ENCODE data around the gene DGKG. TPM values are rescaled to one million over a fixed set of nuclear protein-coding genes. Genes with fewer than 3 reads are reported as not detected.

The DGKG gene
- total RNA-seq, 2 experiments from 2014 or later = 0.19 to 0.54 TPM

DNA sequence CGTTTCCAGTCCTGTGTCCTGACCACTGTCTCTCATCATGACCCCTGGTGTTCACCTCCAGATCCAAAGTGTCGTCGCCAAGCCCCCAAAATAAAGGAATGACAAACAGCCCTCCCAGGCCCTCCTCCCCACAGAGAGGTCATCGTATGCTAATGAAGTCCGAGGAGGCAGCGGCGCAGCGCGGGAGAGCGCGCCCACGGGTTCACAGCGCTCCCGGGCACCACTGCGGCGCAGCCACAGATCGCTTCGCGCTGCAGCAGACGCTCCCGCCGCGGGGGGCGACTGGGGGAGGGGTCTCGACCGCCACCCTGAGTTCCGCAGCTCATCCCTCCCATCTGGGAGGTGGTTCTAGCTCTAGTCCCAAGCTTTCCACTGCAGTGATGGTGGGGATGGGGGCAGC is 1.3 kb downstream of the DGKG start:
- POLR2A ChIA-PET = no interaction called here
- ATAC-seq (ENCODE audit: low read depth) (no peak), DNase-seq (no peak)
- Mint-ChIP-seq H3K4me3 (no peak overlapping the region), H3K27ac (no peak overlapping the region), H3K9me3 (no peaks in the 10 kb centered on the region), H3K27me3 (peaks cover 66% of the 10 kb centered on the region), H3K4me1 (peaks cover 2% of the 10 kb centered on the region), H3K36me3 (no peaks in the 10 kb centered on the region)

DNA sequence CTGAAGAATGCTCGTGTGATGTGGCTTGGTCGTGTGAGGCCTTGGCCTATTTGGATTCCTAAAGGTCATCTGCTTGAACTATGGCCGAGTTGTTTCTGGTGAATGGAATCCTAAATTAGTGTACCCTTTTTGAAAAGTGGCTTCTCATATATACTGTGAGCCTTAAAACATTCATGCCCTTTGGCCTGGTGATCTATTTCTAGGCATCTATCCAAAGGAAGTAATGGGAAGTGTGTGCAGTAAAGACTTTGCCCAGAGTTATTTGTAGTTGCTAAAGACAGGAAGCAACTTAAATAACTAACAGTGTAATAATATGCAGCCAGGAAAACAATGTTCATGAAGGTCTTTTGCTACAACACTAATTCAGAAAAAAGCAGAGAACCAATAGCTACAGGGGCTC is 3.0 kb downstream of the DGKG start:
- no peak overlapping the region for H3K27ac Mint-ChIP-seq
- H3K4me3 Mint-ChIP-seq = no peak overlapping the region
- ATAC-seq (ENCODE audit: low read depth) (no peak), DNase-seq (no peak)
- peaks cover 2% of the 10 kb centered on the region for H3K4me1 Mint-ChIP-seq
- H3K27me3 Mint-ChIP-seq = peaks cover 56% of the 10 kb centered on the region
- no peaks in the 10 kb centered on the region for H3K9me3 Mint-ChIP-seq
- H3K36me3 Mint-ChIP-seq = no peaks in the 10 kb centered on the region
- POLR2A ChIA-PET = no interaction called here

DNA sequence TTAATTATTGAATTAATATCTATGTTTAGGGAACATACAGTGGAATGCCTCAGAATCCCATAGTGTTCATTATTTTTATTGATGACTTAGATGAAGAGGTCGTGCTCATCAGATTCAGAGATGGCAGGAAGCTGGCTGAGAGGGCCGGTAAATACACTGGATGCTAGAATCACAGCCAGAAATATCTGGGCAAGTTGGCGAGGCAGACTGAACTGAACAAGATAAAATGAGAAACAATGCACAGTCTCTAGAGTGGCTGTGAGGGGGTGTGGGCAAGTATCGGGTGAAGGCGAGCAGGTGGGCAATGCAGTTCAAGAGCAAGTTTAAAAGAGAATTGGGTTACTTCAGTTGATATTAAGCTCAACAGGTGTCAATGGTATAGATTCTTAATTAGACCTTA is 5.9 kb downstream of the DGKG start:
- H3K4me3 Mint-ChIP-seq = no peak overlapping the region
- POLR2A ChIA-PET = interaction anchor here (0.6 kb wide), 1 partner anchor 109 kb away, joined by 3 read pairs; no protein-coding TSS in a partner anchor
- no peaks in the 10 kb centered on the region for H3K4me1 Mint-ChIP-seq
- ATAC-seq (ENCODE audit: low read depth) = no peak
- DNase-seq = no peak
- no peaks in the 10 kb centered on the region for H3K9me3 Mint-ChIP-seq
- H3K27ac Mint-ChIP-seq = no peak overlapping the region
- peaks cover 37% of the 10 kb centered on the region for H3K27me3 Mint-ChIP-seq
- no peaks in the 10 kb centered on the region for H3K36me3 Mint-ChIP-seq

DNA sequence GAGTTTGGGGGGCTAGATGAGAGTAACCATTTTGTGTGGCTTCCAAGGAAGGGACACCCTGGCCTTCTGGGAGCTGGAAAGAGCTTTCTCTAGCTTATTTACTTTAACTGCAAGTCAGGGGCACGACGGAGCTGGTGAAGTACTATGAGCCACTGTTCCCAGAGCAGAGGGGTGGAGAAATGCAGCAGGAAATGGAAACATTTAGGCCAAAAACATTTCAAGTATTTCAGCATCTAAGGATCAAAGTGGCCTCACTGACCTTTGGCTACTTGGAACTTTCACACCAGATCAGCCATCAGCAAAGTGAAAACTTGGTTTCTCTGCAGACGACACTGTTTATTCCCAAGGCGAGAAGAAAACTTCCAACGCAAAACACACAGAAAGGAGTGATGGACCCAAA is 7.9 kb downstream of the DGKG start:
- no peaks in the 10 kb centered on the region for H3K36me3 Mint-ChIP-seq
- H3K27me3 Mint-ChIP-seq = peaks cover 21% of the 10 kb centered on the region
- H3K4me1 Mint-ChIP-seq = no peaks in the 10 kb centered on the region
- no peak overlapping the region for H3K4me3 Mint-ChIP-seq
- no peak for DNase-seq
- H3K9me3 Mint-ChIP-seq = no peaks in the 10 kb centered on the region
- POLR2A ChIA-PET = no interaction called here
- H3K27ac Mint-ChIP-seq = no peak overlapping the region
- ATAC-seq (ENCODE audit: low read depth) = no peak

DNA sequence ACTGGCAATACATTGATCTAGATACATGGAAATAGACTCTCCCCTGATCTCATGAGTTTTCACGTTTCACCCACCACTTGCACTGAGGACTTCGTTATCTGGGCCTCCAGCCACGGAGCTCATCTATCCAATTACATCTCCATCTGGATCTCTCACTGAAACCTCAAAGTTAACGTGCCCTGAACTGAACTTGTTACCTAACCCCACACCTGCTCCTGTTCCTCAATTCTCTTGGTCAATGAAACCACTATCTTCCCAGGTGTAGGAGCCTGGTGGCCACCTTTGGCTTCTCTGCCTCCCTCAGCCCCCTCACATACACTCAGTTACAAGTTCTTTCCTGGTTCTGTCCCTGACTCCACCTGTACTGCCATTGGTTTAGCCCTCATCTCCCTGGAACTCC is 9.7 kb downstream of the DGKG start:
- no peaks in the 10 kb centered on the region for H3K4me1 Mint-ChIP-seq
- peaks cover 13% of the 10 kb centered on the region for H3K27me3 Mint-ChIP-seq
- ATAC-seq (ENCODE audit: low read depth) = no peak
- DNase-seq = no peak
- H3K27ac Mint-ChIP-seq = peak overlapping the region; percentile 6
- no peaks in the 10 kb centered on the region for H3K36me3 Mint-ChIP-seq
- H3K4me3 Mint-ChIP-seq = no peak overlapping the region
- POLR2A ChIA-PET = no interaction called here
- H3K9me3 Mint-ChIP-seq = no peaks in the 10 kb centered on the region

DNA sequence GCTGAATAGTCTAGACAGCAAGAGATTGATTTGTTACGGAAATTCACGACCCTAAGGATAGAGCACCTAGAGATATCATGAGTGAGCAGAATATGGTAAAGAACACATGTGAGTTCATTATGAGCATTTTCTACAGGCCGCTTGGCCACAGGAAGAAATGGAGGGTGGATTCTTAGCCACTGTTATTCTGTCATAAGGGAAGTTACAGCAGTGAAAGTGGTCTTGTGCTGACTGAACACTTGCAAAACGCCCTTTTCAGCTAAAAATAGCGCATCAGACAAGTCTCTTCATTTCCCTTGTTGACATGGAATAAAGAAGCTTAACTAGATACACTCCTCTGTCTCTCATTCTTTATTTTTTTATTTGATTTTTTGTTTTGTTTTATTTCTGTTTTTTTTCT is 19.8 kb downstream of the DGKG start:
- no peak overlapping the region for H3K27ac Mint-ChIP-seq
- H3K9me3 Mint-ChIP-seq = peaks cover 5% of the 10 kb centered on the region
- H3K36me3 Mint-ChIP-seq = peaks cover 3% of the 10 kb centered on the region
- H3K4me1 Mint-ChIP-seq = peaks cover 11% of the 10 kb centered on the region
- ATAC-seq (ENCODE audit: low read depth) = no peak
- peaks cover 16% of the 10 kb centered on the region for H3K27me3 Mint-ChIP-seq
- POLR2A ChIA-PET = no interaction called here
- no peak overlapping the region for H3K4me3 Mint-ChIP-seq
- DNase-seq = no peak

DNA sequence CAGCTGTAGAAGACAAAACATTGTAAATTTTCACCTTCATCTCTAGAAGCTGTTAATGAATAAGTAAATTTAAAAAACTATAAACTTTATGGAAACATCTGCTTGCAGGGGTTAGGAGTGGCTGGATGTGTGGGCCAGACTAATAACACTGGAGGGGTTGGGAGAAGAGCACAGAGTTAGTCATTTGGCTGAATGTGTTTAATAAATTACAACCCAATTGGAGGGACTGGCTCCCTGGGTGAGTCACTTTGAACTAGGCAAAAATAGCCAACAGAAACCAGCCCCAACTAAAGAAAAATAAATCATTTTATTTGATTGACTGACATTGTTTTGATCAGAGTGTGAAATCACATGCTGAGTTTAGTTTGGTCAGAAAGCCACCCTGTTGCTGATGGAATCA is 21.8 kb downstream of the DGKG start:
- Mint-ChIP-seq H3K4me3 (no peak overlapping the region), H3K9me3 (peaks cover 5% of the 10 kb centered on the region), H3K4me1 (peaks cover 11% of the 10 kb centered on the region), H3K27me3 (peaks cover 16% of the 10 kb centered on the region), H3K27ac (no peak overlapping the region), H3K36me3 (peaks cover 3% of the 10 kb centered on the region)
- DNase-seq (no peak), ATAC-seq (ENCODE audit: low read depth) (no peak)
- POLR2A ChIA-PET = no interaction called here

DNA sequence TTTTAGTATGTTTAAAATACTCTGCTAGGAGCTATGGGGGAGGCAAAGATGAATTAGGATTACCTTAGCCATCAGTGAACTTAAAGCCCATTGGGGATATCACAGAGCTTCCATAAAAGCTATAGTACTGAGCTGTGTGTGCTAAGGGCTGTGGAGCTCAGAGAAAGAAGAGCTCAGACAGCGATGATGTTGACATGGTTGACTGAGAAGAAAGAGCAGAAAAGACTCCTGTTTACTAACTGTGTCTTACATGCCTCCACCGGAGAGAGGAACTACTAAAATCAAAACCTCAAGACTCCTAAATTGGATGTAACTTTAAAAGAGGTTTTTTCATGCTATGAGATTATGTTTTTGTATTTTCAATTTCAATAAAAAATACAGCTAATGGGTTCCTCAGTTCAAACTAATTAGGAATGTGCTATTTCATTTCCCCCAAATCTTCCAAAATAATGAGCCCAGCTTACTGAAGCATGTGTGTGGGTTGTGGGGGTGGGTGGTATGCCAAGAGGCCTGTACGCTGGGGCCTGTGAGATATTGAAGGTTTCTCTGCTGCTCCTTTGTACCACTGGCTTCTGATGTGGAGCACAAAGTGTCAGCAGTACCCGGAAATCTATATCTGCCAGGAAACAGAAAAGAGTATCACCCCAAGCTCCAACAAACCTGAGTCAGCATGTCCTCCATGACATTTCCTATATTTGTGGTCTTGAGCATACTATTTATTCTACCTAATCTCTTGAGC is 22.7 kb downstream of the DGKG start:
- no peak overlapping the region for H3K27ac Mint-ChIP-seq
- H3K9me3 Mint-ChIP-seq = peaks cover 5% of the 10 kb centered on the region
- POLR2A ChIA-PET = no interaction called here
- H3K27me3 Mint-ChIP-seq = peaks cover 14% of the 10 kb centered on the region
- H3K4me1 Mint-ChIP-seq = peaks cover 11% of the 10 kb centered on the region
- peak; percentile 75 for ATAC-seq (ENCODE audit: low read depth)
- H3K4me3 Mint-ChIP-seq = no peak overlapping the region
- DNase-seq = no peak
- H3K36me3 Mint-ChIP-seq = peaks cover 3% of the 10 kb centered on the region

DNA sequence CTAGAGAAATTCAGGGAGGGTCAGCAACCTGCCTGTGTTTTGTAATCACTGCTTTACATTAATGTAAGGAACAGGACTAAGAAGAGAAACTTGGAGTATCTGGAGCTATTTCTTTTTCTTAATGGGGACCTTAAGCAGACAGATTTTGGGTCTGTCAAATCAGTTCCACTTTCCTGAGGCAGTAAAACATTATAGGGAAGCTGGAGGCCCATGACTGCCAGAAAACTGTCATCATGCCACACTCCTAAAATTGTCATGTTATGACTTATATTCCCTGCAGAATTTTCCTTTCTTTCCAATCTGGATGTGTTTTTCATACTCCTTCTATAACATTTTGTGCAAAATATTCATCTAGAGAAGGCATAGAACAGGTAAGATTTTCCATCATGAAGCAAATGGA is 28.8 kb downstream of the DGKG start:
- H3K36me3 Mint-ChIP-seq = no peaks in the 10 kb centered on the region
- DNase-seq = no peak
- POLR2A ChIA-PET = no interaction called here
- no peak overlapping the region for H3K4me3 Mint-ChIP-seq
- ATAC-seq (ENCODE audit: low read depth) = no peak
- no peaks in the 10 kb centered on the region for H3K9me3 Mint-ChIP-seq
- H3K4me1 Mint-ChIP-seq = no peaks in the 10 kb centered on the region
- no peak overlapping the region for H3K27ac Mint-ChIP-seq
- peaks cover 16% of the 10 kb centered on the region for H3K27me3 Mint-ChIP-seq

DNA sequence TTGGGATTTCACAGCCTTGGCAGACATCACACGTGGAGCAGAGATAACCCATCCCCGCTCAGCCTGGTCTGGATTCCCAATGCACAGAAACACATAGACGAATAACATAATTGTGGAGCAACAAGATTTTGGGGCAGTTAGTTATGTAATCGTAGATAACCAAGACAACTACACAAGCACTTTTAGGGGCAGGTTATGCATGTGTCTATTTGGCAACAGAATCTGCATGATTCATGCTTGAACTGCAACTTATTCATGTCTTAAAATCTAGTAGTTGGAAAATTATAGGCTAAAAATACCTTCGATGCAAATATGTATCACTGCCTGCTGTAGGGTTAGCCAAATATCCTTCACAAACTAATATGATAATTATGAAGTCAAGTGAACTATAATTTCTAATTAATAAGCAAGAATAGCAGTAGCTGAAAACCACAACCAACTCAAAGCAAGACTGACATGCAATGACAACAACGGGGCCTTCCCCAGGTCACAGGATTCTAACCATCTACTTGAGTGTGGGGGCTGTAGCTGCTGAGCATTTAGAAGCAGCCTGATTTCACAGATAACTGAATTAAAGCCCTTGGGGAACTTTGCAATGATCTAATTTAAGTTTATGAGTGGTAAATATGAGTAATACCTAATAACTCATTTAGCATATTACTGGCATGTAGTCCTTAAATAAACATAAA is 31.1 kb downstream of the DGKG start:
- no peak overlapping the region for H3K4me3 Mint-ChIP-seq
- H3K4me1 Mint-ChIP-seq = no peaks in the 10 kb centered on the region
- no peaks in the 10 kb centered on the region for H3K9me3 Mint-ChIP-seq
- POLR2A ChIA-PET = no interaction called here
- H3K27me3 Mint-ChIP-seq = peaks cover 16% of the 10 kb centered on the region
- H3K27ac Mint-ChIP-seq = no peak overlapping the region
- no peak for DNase-seq
- ATAC-seq (ENCODE audit: low read depth) = no peak
- H3K36me3 Mint-ChIP-seq = no peaks in the 10 kb centered on the region

DNA sequence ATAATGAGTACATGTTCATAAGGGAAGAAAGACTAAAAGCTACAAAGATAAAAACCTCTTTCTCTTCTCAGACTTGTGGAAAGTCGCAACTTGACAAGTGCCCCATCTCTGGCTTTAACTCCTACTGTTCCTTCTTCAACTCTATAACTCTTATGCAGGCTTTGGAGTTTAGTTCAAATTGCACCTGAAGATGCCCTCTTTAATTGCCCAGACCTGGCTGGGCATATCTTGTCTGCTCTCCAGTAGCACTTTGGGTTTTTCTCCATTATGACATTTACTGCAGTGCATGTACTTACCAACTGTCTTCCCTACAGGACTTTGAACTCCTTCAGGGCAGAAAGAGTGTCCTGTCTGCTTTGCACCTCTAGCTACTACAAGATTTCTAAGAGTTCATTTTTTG is 32.4 kb downstream of the DGKG start:
- H3K4me1 Mint-ChIP-seq = no peaks in the 10 kb centered on the region
- H3K4me3 Mint-ChIP-seq = no peak overlapping the region
- no peak overlapping the region for H3K27ac Mint-ChIP-seq
- H3K9me3 Mint-ChIP-seq = no peaks in the 10 kb centered on the region
- DNase-seq (no peak), ATAC-seq (ENCODE audit: low read depth) (no peak)
- POLR2A ChIA-PET = no interaction called here
- peaks cover 16% of the 10 kb centered on the region for H3K27me3 Mint-ChIP-seq
- no peaks in the 10 kb centered on the region for H3K36me3 Mint-ChIP-seq

DNA sequence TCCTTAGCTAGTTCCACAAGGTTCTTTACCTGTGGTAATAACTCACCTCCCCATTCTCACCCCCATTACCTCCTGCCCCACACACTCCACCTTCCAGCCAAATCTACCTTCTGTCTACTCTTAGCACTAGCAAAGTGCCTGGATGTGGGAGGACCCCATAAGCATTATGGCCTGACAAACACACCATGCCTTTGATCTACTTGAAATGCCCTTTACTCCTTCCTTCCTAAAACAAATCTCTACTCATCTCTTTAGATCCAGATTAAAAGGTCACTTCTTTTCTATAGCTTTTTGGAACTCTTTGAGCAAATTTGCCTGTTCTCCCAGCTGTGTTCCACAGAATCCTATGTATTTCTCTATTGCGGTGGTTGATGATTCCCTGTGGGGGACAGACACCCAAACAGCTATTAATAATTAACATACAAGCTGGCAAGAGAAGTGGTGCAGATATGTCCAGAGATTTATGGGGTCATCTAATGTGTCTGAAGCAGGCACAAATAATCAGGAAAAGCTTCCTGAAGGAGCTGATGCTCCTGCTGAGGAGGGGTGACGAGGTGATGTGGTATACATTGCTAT is 34.0 kb downstream of the DGKG start:
- Mint-ChIP-seq H3K4me1 (no peaks in the 10 kb centered on the region), H3K27ac (no peak overlapping the region), H3K4me3 (no peak overlapping the region), H3K9me3 (no peaks in the 10 kb centered on the region), H3K27me3 (peaks cover 12% of the 10 kb centered on the region), H3K36me3 (no peaks in the 10 kb centered on the region)
- ATAC-seq (ENCODE audit: low read depth) = no peak
- POLR2A ChIA-PET = no interaction called here
- DNase-seq = no peak

DNA sequence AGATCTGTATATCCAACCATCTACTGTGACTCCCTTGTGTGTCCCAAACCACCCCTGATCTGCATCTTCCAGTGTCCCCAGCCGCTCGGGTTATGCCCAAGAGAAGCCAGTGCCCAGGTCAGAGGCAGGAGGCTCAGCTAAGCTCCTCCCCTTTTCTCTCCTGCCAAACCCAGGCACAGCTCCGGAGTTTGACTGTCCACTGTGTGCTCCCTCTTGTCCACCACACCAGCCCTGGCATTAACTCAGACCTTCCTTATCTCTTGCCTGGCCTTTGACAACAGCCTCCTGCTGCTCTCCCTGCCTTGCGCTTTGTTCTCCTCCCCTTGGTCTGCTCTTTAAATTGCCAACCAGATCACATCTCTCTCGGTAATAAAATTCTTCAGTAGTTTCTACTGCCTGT is 39.3 kb downstream of the DGKG start:
- POLR2A ChIA-PET = no interaction called here
- Mint-ChIP-seq H3K27me3 (peaks cover 6% of the 10 kb centered on the region), H3K36me3 (no peaks in the 10 kb centered on the region), H3K4me1 (no peaks in the 10 kb centered on the region), H3K9me3 (no peaks in the 10 kb centered on the region), H3K27ac (no peak overlapping the region), H3K4me3 (no peak overlapping the region)
- DNase-seq (no peak), ATAC-seq (ENCODE audit: low read depth) (no peak)

DNA sequence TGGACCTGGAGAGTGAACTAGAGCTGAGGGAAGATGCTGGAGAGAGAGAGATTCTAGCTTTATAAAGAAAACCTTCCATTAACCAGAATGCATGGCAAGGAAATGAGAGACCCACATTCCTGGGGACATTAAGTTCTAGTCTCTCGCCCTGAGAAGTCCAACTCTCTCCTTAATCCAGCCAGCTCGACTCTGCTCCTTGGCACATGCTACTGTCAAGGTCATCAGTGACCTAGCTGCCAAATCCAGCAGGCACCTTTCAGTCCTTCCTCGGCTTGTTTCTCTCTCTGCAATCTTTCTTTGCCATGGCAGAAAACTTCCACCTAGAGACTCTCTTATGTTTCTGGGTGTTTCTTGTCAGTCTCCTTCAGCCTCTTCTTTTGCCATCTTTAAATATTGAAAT is 40.3 kb downstream of the DGKG start:
- POLR2A ChIA-PET = no interaction called here
- H3K9me3 Mint-ChIP-seq = no peaks in the 10 kb centered on the region
- H3K36me3 Mint-ChIP-seq = no peaks in the 10 kb centered on the region
- no peak overlapping the region for H3K4me3 Mint-ChIP-seq
- DNase-seq = no peak
- no peak for ATAC-seq (ENCODE audit: low read depth)
- H3K27ac Mint-ChIP-seq = no peak overlapping the region
- H3K27me3 Mint-ChIP-seq = peaks cover 5% of the 10 kb centered on the region
- H3K4me1 Mint-ChIP-seq = no peaks in the 10 kb centered on the region

All from activated naive CD8-positive, alpha-beta T cell treated with anti-CD3 and anti-CD28 coated beads, Interleukin-2, amount 10 ng/mL, durations not matched to agents 7 days and 5 days (primary cell).